B cell (primary cell): Measurements from ENCODE around the gene ACAD11. TPM values are rescaled to one million over a fixed set of nuclear protein-coding genes. Genes with fewer than 3 reads are reported as not detected.

Source experiments
- ATAC-seq: fragments of 200-7000 bp; cut with Tn5 transposase; one replicate; pipeline ENCODE4 v1.10.0; 2021; ENCODE audit warnings: low read depth, mild to moderate bottlenecking, moderate number of reproducible peaks, moderate library complexity
- CTCF ChIA-PET: fragments of 350-600 bp; sonication (Branson Sonifier 250); formaldehyde crosslinking; loops from one replicate; lab custom pipeline; 2021; ENCODE audit warnings: antibody characterized with exemption, inconsistent platforms; lab: Charles Lee
- POLR2A ChIA-PET: fragments of 350-600 bp; sonication (Branson Sonifier 250); formaldehyde crosslinking; loops from one replicate; lab custom pipeline; 2021; ENCODE audit warnings: antibody characterized with exemption; lab: Charles Lee
- DNase-seq: peaks from one replicate; pipeline ENCODE4 v3.0.0; 2013
- H2AFZ ChIP-seq: 2 replicates; pipeline ENCODE4 v1.6.1; 2012; ENCODE audit warnings: mild to moderate bottlenecking, low read depth, low read length; ENCODE audit not compliant: insufficient read depth, poor library complexity, severe bottlenecking
- H3K27ac ChIP-seq, 2 donors: 1 replicate in 1 of 2; 2 replicates in 1 of 2; pipeline ENCODE4 v1.5.1; 2012 to 2013; ENCODE audit warnings: low read length in 2 of 2, mild to moderate bottlenecking in 2 of 2, moderate library complexity in 1 of 2
- H3K27me3 ChIP-seq, 4 experiments: fragments of 200-600 bp in 1 of 4; sonication (generic) in 1 of 4; replicated peaks in 1 of 4; 1 replicate in 2 of 4; 2 replicates in 2 of 4; pipeline versions ENCODE4 v1.6.1 to v1.7.0; 2013 to 2016; ENCODE audit warnings: low read length in 3 of 4, mild to moderate bottlenecking in 2 of 4, mixed read lengths in 1 of 4, moderate library complexity in 1 of 4; ENCODE audit not compliant: insufficient read depth in 4 of 4, control insufficient read depth in 3 of 4; ENCODE audit errors: control extremely low read depth in 1 of 4
- H3K36me3 ChIP-seq, 2 experiments: replicated peaks in 1 of 2; 1 replicate in 1 of 2; 2 replicates in 1 of 2; pipeline versions ENCODE4 v1.6.1 to v1.7.1; 2013; ENCODE audit warnings: low read length in 1 of 2; ENCODE audit not compliant: insufficient read depth in 2 of 2, control insufficient read depth in 1 of 2; ENCODE audit errors: control extremely low read depth in 1 of 2, extremely low read depth in 1 of 2
- H3K4me1 ChIP-seq, 2 donors: fragments of 200-600 bp in 1 of 2; sonication (generic) in 1 of 2; 1 replicate in 1 of 2; 2 replicates in 1 of 2; pipeline versions ENCODE4 v1.5.1 to v1.6.1; 2013 to 2017; ENCODE audit warnings: low read length in 2 of 2; ENCODE audit not compliant: control insufficient read depth in 2 of 2, insufficient read depth in 2 of 2
- H3K4me2 ChIP-seq: replicated peaks from 2 replicates; pipeline ENCODE3; 2012; ENCODE audit warnings: mild to moderate bottlenecking, low read depth, low read length; ENCODE audit not compliant: poor library complexity, severe bottlenecking
- H3K4me3 ChIP-seq, 5 experiments: fragments of 200-600 bp in 1 of 5; sonication (generic) in 1 of 5; 1 replicate in 3 of 5; 2 replicates in 2 of 5; pipeline versions ENCODE4 v1.5.1 to v1.7.0; 2011 to 2016; ENCODE audit warnings: low read length in 4 of 5, mild to moderate bottlenecking in 4 of 5, low read depth in 2 of 5, control low read depth in 1 of 5, moderate library complexity in 1 of 5; ENCODE audit not compliant: insufficient read depth in 1 of 5; ENCODE audit errors: control extremely low read depth in 1 of 5, extremely low read depth in 1 of 5
- H3K79me2 ChIP-seq: fragments of 200-600 bp; sonication (generic); one replicate; pipeline ENCODE4 v1.6.0; 2016; ENCODE audit warnings: low read length; ENCODE audit not compliant: control insufficient read depth, insufficient read depth
- H3K9ac ChIP-seq: fragments of 200-600 bp; sonication (generic); 2 replicates; pipeline ENCODE4 v1.6.1; 2017; ENCODE audit warnings: mild to moderate bottlenecking, low read length, moderate library complexity
- H3K9me3 ChIP-seq, 3 donors: one replicate each; pipeline versions ENCODE4 v1.6.1 to v1.7.1; 2013; ENCODE audit warnings: low read length in 2 of 3; ENCODE audit not compliant: control insufficient read depth in 2 of 3, insufficient read depth in 1 of 3; ENCODE audit errors: control extremely low read depth in 1 of 3
- H4K20me1 ChIP-seq: 2 replicates; pipeline ENCODE4 v1.6.0; 2012; ENCODE audit warnings: mild to moderate bottlenecking, low read length; ENCODE audit not compliant: insufficient read depth, control insufficient read depth, poor library complexity, severe bottlenecking
- H3K27ac Mint-ChIP-seq: one replicate; pipeline ENCODE4 v1.8.0; 2021; ENCODE audit warnings: mixed read lengths
- H3K27me3 Mint-ChIP-seq: one replicate; pipeline ENCODE4 v1.8.0; 2021; ENCODE audit warnings: mixed read lengths
- H3K4me1 Mint-ChIP-seq: one replicate; pipeline ENCODE4 v1.8.0; 2021; ENCODE audit warnings: mixed read lengths
- H3K4me3 Mint-ChIP-seq: one replicate; pipeline ENCODE4 v1.8.0; 2021; ENCODE audit warnings: mixed read lengths
- H3K9me3 Mint-ChIP-seq: one replicate; pipeline ENCODE4 v1.8.0; 2022; ENCODE audit warnings: mixed read lengths; ENCODE audit not compliant: insufficient read depth
- CTCF ChIP-seq: fragments of 200-600 bp; IDR thresholded peaks from one replicate; pipeline ENCODE4 v1.8.0; 2022; ENCODE audit warnings: antibody characterized with exemption, mild to moderate bottlenecking
- EZH2 ChIP-seq: IDR thresholded peaks from 2 replicates; pipeline ENCODE4 v1.6.1; 2012; ENCODE audit warnings: borderline replicate concordance, low read depth, mild to moderate bottlenecking, moderate library complexity, low read length; ENCODE audit not compliant: insufficient read depth, poor library complexity, severe bottlenecking
- WGBS: methylation state at CpG from one replicate; pipeline ENCODE4 v1.1.5; 2013; ENCODE audit warnings: missing lambda C conversion rate; ENCODE audit not compliant: insufficient coverage; 5-methylcytosine and 5-hydroxymethylcytosine counted together
- intact Hi-C: fragments of 100-400 bp; cut with micrococcal nuclease; formaldehyde crosslinking; loops from one replicate; pipeline ENCODE4 v1.10.0; 2022
- polyA plus RNA-seq: library from polyadenylated mRNA; depleted of rRNA; stranded (reverse); fragments of >200 nt; gene quantifications from 2 replicates; pipeline ENCODE4 v1.2.3, GENCODE V29; 2012
- total RNA-seq, 2 donors: library from RNA; stranded (reverse); fragments of 120-200 nt in 1 of 2; gene quantifications; 1 replicate in 1 of 2; 2 replicates in 1 of 2; pipeline versions ENCODE4 v1.2.3 to v1.2.4, GENCODE V29; 2013 to 2022

The ACAD11 gene
- total and polyA plus RNA-seq, 2 donors (not counting 1 experiment from before 2014, with no cell fraction given) = 23.4 to 26.9 TPM

- no peak overlapping the region for H3K4me3 Mint-ChIP-seq
- no peaks in the 10 kb centered on the region for H3K79me2 ChIP-seq
- no CpG with 5 or more reads among the region's 4 CpGs for WGBS
- ChIA-PET CTCF (no interaction called here), POLR2A (no interaction called here)
- no peaks in the 10 kb centered on the region for H3K27me3 ChIP-seq
- intact Hi-C loops = no loop called here
- peaks cover 2 to 3% of the 10 kb centered on the region in 2 experiments for H3K36me3 ChIP-seq
- no peak overlapping the region for H3K4me3 ChIP-seq
- H3K27me3 Mint-ChIP-seq = no peaks in the 10 kb centered on the region
- no peak overlapping the region for H3K27ac ChIP-seq
- no peak overlapping the region for H3K27ac Mint-ChIP-seq
- no peaks in the 10 kb centered on the region for H4K20me1 ChIP-seq
- no peak for ATAC-seq
- no peak overlapping the region for H3K9ac ChIP-seq
- no peak for DNase-seq
- H3K4me2 ChIP-seq = no peak overlapping the region
- H3K4me1 Mint-ChIP-seq = peaks cover 12% of the 10 kb centered on the region
- H3K4me1 ChIP-seq = peaks cover 0 to 11% of the 10 kb centered on the region in 2 donors
- peaks cover 4% of the 10 kb centered on the region for H3K9me3 Mint-ChIP-seq
- H2AFZ ChIP-seq = no peak overlapping the region
- H3K9me3 ChIP-seq = peaks cover 0 to 4% (median 2%) of the 10 kb centered on the region in 3 donors
- TF ChIP-seq EZH2 (no peak), CTCF (no peak)
These were observed 96.1 kb downstream of the ACAD11 start for GRCh38 chr3:132563420-132564069.

GRCh38 chr3:132561003-132561402 lies 98.6 kb downstream of the ACAD11 start:
- CTCF ChIA-PET = no interaction called here
- WGBS = no CpG with 5 or more reads among the region's 4 CpGs

More at GRCh38 chr3:132561003-132561402, 98.6 kb downstream of the ACAD11 start:
- H4K20me1 ChIP-seq = no peaks in the 10 kb centered on the region
- ATAC-seq = no peak
- no peak overlapping the region for H3K27ac ChIP-seq
- TF ChIP-seq CTCF (no peak), EZH2 (no peak)
- H3K9me3 ChIP-seq = peaks cover 0 to 4% (median 2%) of the 10 kb centered on the region in 3 donors
- no peak for DNase-seq
- H3K4me3 ChIP-seq = no peak overlapping the region
- H3K4me2 ChIP-seq = no peak overlapping the region
- H2AFZ ChIP-seq = no peak overlapping the region
- Mint-ChIP-seq H3K9me3 (peaks cover 4% of the 10 kb centered on the region), H3K4me3 (no peak overlapping the region), H3K4me1 (peaks cover 12% of the 10 kb centered on the region), H3K27ac (no peak overlapping the region), H3K27me3 (no peaks in the 10 kb centered on the region)
- POLR2A ChIA-PET = no interaction called here
- peaks cover 2 to 6% of the 10 kb centered on the region in 2 experiments for H3K36me3 ChIP-seq
- peaks cover 0 to 11% of the 10 kb centered on the region in 2 donors for H3K4me1 ChIP-seq
- intact Hi-C loops = no loop called here
- no peaks in the 10 kb centered on the region for H3K27me3 ChIP-seq
- no peak overlapping the region for H3K9ac ChIP-seq
- no peaks in the 10 kb centered on the region for H3K79me2 ChIP-seq
